LNCAP (cell line): Measurements from ENCODE around the gene ANKRD23.

ENCODE experiments used
- CTCF ChIP-seq: fragments of 450-650 bp; IDR thresholded peaks from 2 replicates; pipeline ENCODE4 v1.5.1; 2017; ENCODE audit warnings: mild to moderate bottlenecking

The ANKRD23 gene

DNA sequence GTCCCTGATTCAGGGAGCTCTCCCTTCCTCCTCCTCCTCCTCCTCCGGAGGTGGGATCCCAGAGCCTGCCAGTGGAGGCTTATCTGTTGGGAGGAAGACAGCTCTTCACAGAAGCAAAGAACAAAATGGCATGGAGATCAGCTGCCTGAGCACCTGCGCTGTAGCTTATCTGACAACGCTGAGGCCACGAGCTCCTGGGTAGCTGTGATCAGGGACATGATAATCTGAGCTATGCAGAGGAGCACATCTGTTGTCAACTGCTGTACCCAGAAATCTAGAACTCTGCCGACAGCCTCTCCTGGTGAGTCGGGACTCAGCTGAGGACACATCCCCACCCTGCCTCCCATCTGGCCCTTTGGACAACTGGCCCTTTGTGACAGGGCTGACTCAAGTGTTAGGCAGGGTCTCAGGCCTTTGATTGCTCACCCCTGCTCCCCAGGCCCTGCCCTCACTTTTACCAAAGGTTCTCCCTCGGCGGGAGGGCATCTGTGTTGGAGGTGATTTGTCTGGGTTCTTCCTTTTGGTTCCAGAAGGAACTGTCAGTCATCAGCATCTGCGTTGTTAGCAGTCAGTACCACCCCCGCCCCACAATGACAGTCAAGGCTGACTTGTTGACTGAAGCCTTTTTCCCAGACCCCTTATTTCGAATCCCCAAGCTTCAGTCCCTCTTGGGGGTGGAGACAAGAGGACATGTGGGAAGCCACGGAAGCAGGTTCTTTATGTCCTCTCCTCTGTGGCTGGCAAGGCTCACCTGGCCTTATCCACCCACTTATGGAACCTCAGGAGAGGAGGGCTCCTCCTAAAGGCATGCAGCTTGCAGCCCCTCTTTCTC, 33.7 kb downstream of the ANKRD23 start:
- TF ChIP-seq CTCF = no peak

GRCh38 chr2:96809216-96809882, 34.5 kb downstream of the ANKRD23 start:
- no peak for TF ChIP-seq CTCF

GRCh38 chr2:96808176-96808837, 35.5 kb downstream of the ANKRD23 start:
- no peak for TF ChIP-seq CTCF

GRCh38 chr2:96807127-96807471, 36.7 kb downstream of the ANKRD23 start:
- no peak for TF ChIP-seq CTCF

- no peak for TF ChIP-seq CTCF
Observed at GRCh38 chr2:96806468-96807126, 37.2 kb downstream of the ANKRD23 start.

DNA sequence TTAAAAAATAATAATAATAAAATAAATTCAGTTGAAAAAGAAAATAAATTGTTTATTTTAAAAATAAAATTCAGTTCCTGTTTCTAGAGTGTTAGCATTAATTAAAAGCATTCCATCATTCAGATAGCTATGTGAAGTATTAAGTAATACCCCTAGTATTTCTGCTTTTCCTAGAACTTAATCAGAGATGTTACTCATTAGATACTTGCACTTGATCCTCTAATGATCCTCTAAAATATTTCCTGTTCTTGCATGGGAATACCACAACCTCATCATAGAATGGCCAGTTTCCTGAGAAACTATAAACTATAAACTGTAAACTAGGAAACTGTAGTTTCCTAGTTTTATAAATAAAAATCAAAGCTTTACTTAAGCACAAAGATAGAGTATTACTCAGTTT, 38.8 kb downstream of the ANKRD23 start:
- TF ChIP-seq CTCF = no peak

DNA sequence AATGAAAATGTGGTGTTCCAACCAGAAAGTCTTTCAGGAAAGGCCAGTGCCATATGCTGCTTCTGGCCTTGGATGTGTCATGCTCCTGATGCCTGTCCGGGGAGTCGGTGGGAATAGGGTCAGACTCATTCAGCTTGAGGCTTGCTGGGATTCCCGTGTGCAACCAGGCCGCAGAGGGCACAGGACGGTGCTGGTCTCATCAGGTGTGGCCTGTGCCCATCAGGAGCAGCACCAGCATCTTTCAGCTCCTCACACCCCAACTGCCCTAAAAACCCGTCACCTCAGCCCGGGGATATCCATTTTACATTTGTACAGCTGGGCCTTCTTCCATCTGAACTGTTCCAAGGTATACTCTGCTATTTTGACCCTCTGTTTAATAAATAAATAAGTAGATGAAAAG, 41.1 kb downstream of the ANKRD23 start:
- no peak for TF ChIP-seq CTCF
